Heart left ventricle (tissue), 13 donors: Measurements from ENCODE around the gene BGN.

Experiments used
- POLR2A ChIP-seq, 2 donors: fragments of 450-650 bp; IDR thresholded peaks; one replicate each; pipeline ENCODE4 v1.6.1; 2017; ENCODE audit warnings: antibody characterized with exemption in 2 of 2, mild to moderate bottlenecking in 2 of 2, moderate library complexity in 2 of 2
- TF ChIP-seq, protein P1 (sequence below), 12 donors: fragments of 200-600 bp; sonication (generic) in 4 of 12; IDR thresholded peaks; one replicate each; pipeline versions ENCODE4 v1.5.0 to v1.8.0; 2018 to 2022; ENCODE audit warnings: antibody characterized with exemption in 12 of 12, mild to moderate bottlenecking in 5 of 12
- donor health status: ischemic (EF 13 %, LVEDD 7.1; RV severe dilation, severe dysfunction).
- donor health status: DM: no; HTN: yes; CAD: no.
- donor health status: DM: no; HTN: no; CAD: no.
- donor health status: ischemic (EF 25% LVEDD 6.9; RV normal size, moderate dysfunction).
- donor health status: ischemic (EF 25% LVEDD 5.7; RV mildly dilated, moderate dysfunction).
- donor health status: ischemic (EF 35%, LVEDD 5.7; RV mildly dilated, moderate dysfunction).
- donor health status: nonischemic (EF 11% LVEDD 7.7; RV severe dilation, severe dysfunction).
- donor health status: DM: yes; HTN: yes; CAD: no.
- donor health status: PGD.
- donor health status: ischemic (EF 29% LVEDD 5.4; RV normal size, mild dysfunction).
- donor health status: nonischemic (EF 23%, LVEDD 6.1; RV moderate dilation, normal function).

DNA sequence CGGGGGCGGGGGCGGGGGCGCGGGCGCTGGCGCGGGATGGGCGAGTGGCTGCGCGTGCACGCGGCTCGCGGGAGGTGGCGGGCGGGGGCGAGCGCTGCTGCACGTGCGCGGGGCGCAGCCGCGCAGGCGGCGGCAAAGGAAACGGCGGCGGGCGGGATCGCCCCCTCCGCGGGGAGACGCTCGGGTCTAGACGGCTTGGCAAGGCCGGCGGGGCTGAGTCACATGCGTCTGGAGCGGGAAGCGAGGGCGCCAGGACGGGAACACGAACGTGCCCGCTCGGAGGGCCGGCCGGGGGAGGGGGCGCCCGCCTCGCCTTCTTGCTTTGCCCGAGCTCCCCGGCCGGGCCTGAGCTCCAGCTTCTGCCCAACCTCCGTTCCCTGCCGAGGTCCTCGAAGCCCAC is 20.1 kb upstream of the BGN start:
- TF ChIP-seq, protein P1, sequence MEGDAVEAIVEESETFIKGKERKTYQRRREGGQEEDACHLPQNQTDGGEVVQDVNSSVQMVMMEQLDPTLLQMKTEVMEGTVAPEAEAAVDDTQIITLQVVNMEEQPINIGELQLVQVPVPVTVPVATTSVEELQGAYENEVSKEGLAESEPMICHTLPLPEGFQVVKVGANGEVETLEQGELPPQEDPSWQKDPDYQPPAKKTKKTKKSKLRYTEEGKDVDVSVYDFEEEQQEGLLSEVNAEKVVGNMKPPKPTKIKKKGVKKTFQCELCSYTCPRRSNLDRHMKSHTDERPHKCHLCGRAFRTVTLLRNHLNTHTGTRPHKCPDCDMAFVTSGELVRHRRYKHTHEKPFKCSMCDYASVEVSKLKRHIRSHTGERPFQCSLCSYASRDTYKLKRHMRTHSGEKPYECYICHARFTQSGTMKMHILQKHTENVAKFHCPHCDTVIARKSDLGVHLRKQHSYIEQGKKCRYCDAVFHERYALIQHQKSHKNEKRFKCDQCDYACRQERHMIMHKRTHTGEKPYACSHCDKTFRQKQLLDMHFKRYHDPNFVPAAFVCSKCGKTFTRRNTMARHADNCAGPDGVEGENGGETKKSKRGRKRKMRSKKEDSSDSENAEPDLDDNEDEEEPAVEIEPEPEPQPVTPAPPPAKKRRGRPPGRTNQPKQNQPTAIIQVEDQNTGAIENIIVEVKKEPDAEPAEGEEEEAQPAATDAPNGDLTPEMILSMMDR (IDR thresholded peaks at IDR 0.05): no peak
- TF ChIP-seq POLR2A (IDR thresholded peaks at IDR 0.05): no peak
